Measurements from ENCODE around the gene BCL11A. TPM values are rescaled to one million over a fixed set of nuclear protein-coding genes. Genes with fewer than 3 reads are reported as not detected.

BCL11A gene
- total RNA-seq, 1 experiment from 2014 or later: 4.5 TPM

GRCh38 chr2:60408811-60409530 is 144.5 kb downstream of the BCL11A start:
- no peak for DNase-seq (ENCODE audit: low read depth)

GRCh38 chr2:60408207-60408606 is 145.2 kb downstream of the BCL11A start:
- no peak for DNase-seq (ENCODE audit: low read depth)

- DNase-seq (ENCODE audit: low read depth): no peak
Measured at GRCh38 chr2:60407398-60407797, 146.1 kb downstream of the BCL11A start.

- no peak for DNase-seq (ENCODE audit: low read depth)
Measured at GRCh38 chr2:60406192-60406591, 147.3 kb downstream of the BCL11A start.

GRCh38 chr2:60405271-60405919 is 148.1 kb downstream of the BCL11A start:
- DNase-seq (ENCODE audit: low read depth): no peak

Other genes starting within 250 kb of the BCL11A start
- gene PAPOLG, start 202.6 kb upstream of the BCL11A start, total RNA-seq (2014; rRNA removed; shearing (Covaris generic)): 13.4 and 13.8 TPM in 2 replicates